Smooth muscle cell (in vitro differentiated cells): ENCODE results near the gene HIVEP2. TPM values are rescaled to one million over a fixed set of nuclear protein-coding genes. Genes with fewer than 3 reads are reported as not detected.

ENCODE experiments used
- DNase-seq: peaks from one replicate; lab custom pipeline; 2025; ENCODE audit not compliant: unreplicated experiment; lab: John Stamatoyannopoulos, UW
- H2AFZ ChIP-seq: fragments of 200-600 bp; sonication (generic); 2 replicates; pipeline ENCODE4 v1.6.0; 2016; ENCODE audit warnings: antibody characterized with exemption, low read depth, mild to moderate bottlenecking
- H3F3A ChIP-seq: fragments of 200-600 bp; sonication (generic); 2 replicates; pipeline ENCODE4 v1.6.0; 2017; ENCODE audit warnings: antibody characterized with exemption, low read depth
- H3K27ac ChIP-seq: fragments of 200-600 bp; sonication (generic); 2 replicates; pipeline ENCODE4 v1.5.1; 2016; ENCODE audit warnings: low read depth, mild to moderate bottlenecking
- H3K27me3 ChIP-seq: fragments of 200-600 bp; sonication (generic); 2 replicates; pipeline ENCODE4 v1.6.1; 2016; ENCODE audit warnings: low read depth, mild to moderate bottlenecking
- H3K36me3 ChIP-seq: fragments of 200-600 bp; sonication (generic); 2 replicates; pipeline ENCODE4 v1.5.1; 2016; ENCODE audit warnings: low read depth
- H3K4me1 ChIP-seq: fragments of 200-600 bp; sonication (generic); 2 replicates; pipeline ENCODE4 v1.5.1; 2016; ENCODE audit warnings: low read depth
- H3K4me2 ChIP-seq: fragments of 200-600 bp; sonication (generic); 2 replicates; pipeline ENCODE4 v1.6.0; 2016; ENCODE audit warnings: mild to moderate bottlenecking
- H3K4me3 ChIP-seq: fragments of 200-600 bp; sonication (generic); 2 replicates; pipeline ENCODE4 v1.5.1; 2016; ENCODE audit warnings: mild to moderate bottlenecking
- H3K79me2 ChIP-seq: fragments of 200-600 bp; sonication (generic); 2 replicates; pipeline ENCODE4 v1.6.0; 2016; ENCODE audit warnings: low read depth, mild to moderate bottlenecking
- H3K9ac ChIP-seq: fragments of 200-600 bp; sonication (generic); 2 replicates; pipeline ENCODE4 v1.6.0; 2016; ENCODE audit warnings: low read depth
- H3K9me3 ChIP-seq: fragments of 200-600 bp; sonication (generic); replicated peaks from 2 replicates; pipeline ENCODE4 v1.5.1; 2016; ENCODE audit warnings: low read depth
- H4K20me1 ChIP-seq: fragments of 200-600 bp; sonication (generic); 2 replicates; pipeline ENCODE4 v1.6.0; 2016; ENCODE audit warnings: low read depth
- WGBS: methylation state at CpG from one replicate; pipeline ENCODE4 v1.1.7; 2016; ENCODE audit warnings: low lambda C conversion rate; 5-methylcytosine and 5-hydroxymethylcytosine counted together
- polyA plus RNA-seq: library from polyadenylated mRNA; unstranded; fragments of >200 nt; fragmentation: Nextera tagmentation; extraction: Ambion mirVana; gene quantifications from 2 replicates; pipeline ENCODE4 v1.2.1, GENCODE V29; 2016
- total RNA-seq: library from RNA; depleted of rRNA; stranded (reverse); fragments of >200 nt; gene quantifications from 2 replicates; pipeline ENCODE4 v1.2.3, GENCODE V29; 2014
- TF ChIP-seq, protein P1 (sequence below): fragments of 200-600 bp; sonication (generic); IDR thresholded peaks from 2 replicates; pipeline ENCODE4 v1.5.1; 2017; ENCODE audit warnings: borderline replicate concordance, mild to moderate bottlenecking, antibody characterized with exemption; ENCODE audit not compliant: insufficient read depth, poor library complexity, severe bottlenecking

HIVEP2 gene
- total and polyA plus RNA-seq, 2 experiments from 2014 or later: 3.2 to 12.5 TPM

- H3K4me1 ChIP-seq: no peaks in the 10 kb centered on the region
- H3K4me2 ChIP-seq: no peak overlapping the region
Observed at GRCh38 chr6:142764311-142764710, 180.7 kb downstream of the HIVEP2 start.

GRCh38 chr6:142763205-142763604 is 181.8 kb downstream of the HIVEP2 start:
- no peak overlapping the region for H3K27ac ChIP-seq

More at GRCh38 chr6:142764311-142764710, 180.7 kb downstream of the HIVEP2 start:
- no peak overlapping the region for H2AFZ ChIP-seq
- H3K36me3 ChIP-seq: peaks cover 31% of the 10 kb centered on the region
- no peaks in the 10 kb centered on the region for H4K20me1 ChIP-seq
- H3F3A ChIP-seq: no peaks in the 10 kb centered on the region
- H3K27ac ChIP-seq: no peak overlapping the region
- no peaks in the 10 kb centered on the region for H3K27me3 ChIP-seq
- TF ChIP-seq, protein P1, sequence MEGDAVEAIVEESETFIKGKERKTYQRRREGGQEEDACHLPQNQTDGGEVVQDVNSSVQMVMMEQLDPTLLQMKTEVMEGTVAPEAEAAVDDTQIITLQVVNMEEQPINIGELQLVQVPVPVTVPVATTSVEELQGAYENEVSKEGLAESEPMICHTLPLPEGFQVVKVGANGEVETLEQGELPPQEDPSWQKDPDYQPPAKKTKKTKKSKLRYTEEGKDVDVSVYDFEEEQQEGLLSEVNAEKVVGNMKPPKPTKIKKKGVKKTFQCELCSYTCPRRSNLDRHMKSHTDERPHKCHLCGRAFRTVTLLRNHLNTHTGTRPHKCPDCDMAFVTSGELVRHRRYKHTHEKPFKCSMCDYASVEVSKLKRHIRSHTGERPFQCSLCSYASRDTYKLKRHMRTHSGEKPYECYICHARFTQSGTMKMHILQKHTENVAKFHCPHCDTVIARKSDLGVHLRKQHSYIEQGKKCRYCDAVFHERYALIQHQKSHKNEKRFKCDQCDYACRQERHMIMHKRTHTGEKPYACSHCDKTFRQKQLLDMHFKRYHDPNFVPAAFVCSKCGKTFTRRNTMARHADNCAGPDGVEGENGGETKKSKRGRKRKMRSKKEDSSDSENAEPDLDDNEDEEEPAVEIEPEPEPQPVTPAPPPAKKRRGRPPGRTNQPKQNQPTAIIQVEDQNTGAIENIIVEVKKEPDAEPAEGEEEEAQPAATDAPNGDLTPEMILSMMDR: no peak
- no peak overlapping the region for H3K4me3 ChIP-seq
- WGBS: 94% methylated on average over 1 of the region's 1 CpG
- no peaks in the 10 kb centered on the region for H3K79me2 ChIP-seq
- no peak for DNase-seq
- H3K9me3 ChIP-seq: no peaks in the 10 kb centered on the region
- no peak overlapping the region for H3K9ac ChIP-seq

DNA sequence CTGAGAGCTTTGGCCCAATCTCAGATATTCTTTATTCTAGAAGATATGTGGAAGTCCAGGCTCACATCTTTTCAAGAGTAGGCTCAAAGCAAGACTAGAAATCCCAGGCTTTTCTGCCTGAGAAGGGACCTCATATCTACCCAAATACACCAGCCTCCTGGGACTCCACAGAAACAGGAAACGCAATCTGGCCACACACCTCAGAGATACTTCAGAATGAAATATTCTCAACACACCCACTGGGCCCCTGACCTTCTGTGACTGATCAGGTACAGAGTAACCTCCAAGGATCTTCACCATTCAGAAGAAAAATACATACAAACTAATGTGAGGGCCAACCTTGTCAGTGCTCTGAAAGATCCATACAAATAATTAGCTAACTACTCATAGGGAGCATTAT is 183.2 kb downstream of the HIVEP2 start:
- H4K20me1 ChIP-seq: no peaks in the 10 kb centered on the region
- 96% methylated on average over 1 of the region's 1 CpG for WGBS
- no peaks in the 10 kb centered on the region for H3K9me3 ChIP-seq
- TF ChIP-seq, protein P1: no peak
- DNase-seq: no peak
- H3K27ac ChIP-seq: no peak overlapping the region
- H3F3A ChIP-seq: no peaks in the 10 kb centered on the region
- H3K4me2 ChIP-seq: no peak overlapping the region
- no peaks in the 10 kb centered on the region for H3K27me3 ChIP-seq
- H3K36me3 ChIP-seq: peaks cover 19% of the 10 kb centered on the region
- H3K79me2 ChIP-seq: no peaks in the 10 kb centered on the region
- no peak overlapping the region for H3K4me3 ChIP-seq
- no peaks in the 10 kb centered on the region for H3K4me1 ChIP-seq
- H3K9ac ChIP-seq: no peak overlapping the region
- H2AFZ ChIP-seq: no peak overlapping the region

More at GRCh38 chr6:142763205-142763604, 181.8 kb downstream of the HIVEP2 start:
- WGBS: 87% methylated on average over 4 of the region's 4 CpGs
- Histone ChIP-seq H2AFZ (no peak overlapping the region), H3K36me3 (peaks cover 31% of the 10 kb centered on the region), H3K4me2 (no peak overlapping the region), H3K9ac (no peak overlapping the region), H3K79me2 (no peaks in the 10 kb centered on the region), H3K4me1 (no peaks in the 10 kb centered on the region), H3K9me3 (no peaks in the 10 kb centered on the region), H3K4me3 (no peak overlapping the region), H3F3A (no peaks in the 10 kb centered on the region), H4K20me1 (no peaks in the 10 kb centered on the region), H3K27me3 (no peaks in the 10 kb centered on the region)
- no peak for DNase-seq
- TF ChIP-seq, protein P1: no peak

DNA sequence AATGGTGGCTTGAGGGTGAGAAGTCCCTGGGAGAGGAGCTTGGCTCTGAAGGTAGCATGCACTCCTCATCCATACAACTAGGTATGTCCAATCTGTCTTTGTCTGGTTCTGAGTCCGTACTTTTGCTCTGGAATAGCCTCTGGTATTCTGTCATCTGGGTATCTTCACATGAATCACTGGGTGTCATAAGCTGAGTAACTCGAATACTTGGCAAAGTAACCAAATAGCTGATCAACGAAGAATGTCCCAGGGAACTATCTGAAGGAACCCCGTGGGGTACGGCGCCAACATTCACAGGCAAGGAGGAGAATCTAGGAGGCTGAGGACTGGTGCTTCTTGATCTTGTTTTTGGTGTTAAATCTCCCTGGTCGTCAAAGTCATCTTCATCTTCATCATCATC is 184.8 kb downstream of the HIVEP2 start:
- no peaks in the 10 kb centered on the region for H3K4me1 ChIP-seq
- H3F3A ChIP-seq: no peaks in the 10 kb centered on the region
- peaks cover 23% of the 10 kb centered on the region for H3K36me3 ChIP-seq
- H3K27ac ChIP-seq: no peak overlapping the region
- H2AFZ ChIP-seq: no peak overlapping the region
- H4K20me1 ChIP-seq: no peaks in the 10 kb centered on the region
- no peak overlapping the region for H3K4me2 ChIP-seq
- no peak for DNase-seq
- H3K27me3 ChIP-seq: no peaks in the 10 kb centered on the region
- H3K9ac ChIP-seq: no peak overlapping the region
- no peaks in the 10 kb centered on the region for H3K9me3 ChIP-seq
- H3K79me2 ChIP-seq: no peaks in the 10 kb centered on the region
- TF ChIP-seq, protein P1: no peak
- H3K4me3 ChIP-seq: no peak overlapping the region
- 97% methylated on average over 7 of the region's 7 CpGs for WGBS
